H9 (cell line): ENCODE data around the gene CCSER2. TPM values are rescaled to one million over a fixed set of nuclear protein-coding genes. Genes with fewer than 3 reads are reported as not detected.

Experiments used
- DNase-seq: peaks from one replicate; pipeline ENCODE4 v3.0.0-alpha.2; 2017
- H2AFZ ChIP-seq: one replicate; pipeline ENCODE4 v1.6.1; 2013; ENCODE audit warnings: mild to moderate bottlenecking, low read length, control low read depth, moderate library complexity
- H2AK5ac ChIP-seq: 2 replicates; pipeline ENCODE4 v1.6.1; 2013; ENCODE audit warnings: low read length, control low read depth, mixed read lengths; ENCODE audit not compliant: insufficient read length
- H2BK120ac ChIP-seq: one replicate; pipeline ENCODE4 v1.6.1; 2013; ENCODE audit warnings: low read depth, mild to moderate bottlenecking, low read length, control low read depth, inconsistent platforms; ENCODE audit not compliant: poor library complexity, severe bottlenecking
- H2BK12ac ChIP-seq: 2 replicates; pipeline ENCODE4 v1.6.1; 2013; ENCODE audit warnings: low read length, control low read depth, mixed read lengths, low read depth; ENCODE audit not compliant: insufficient read length
- H2BK15ac ChIP-seq: 2 replicates; pipeline ENCODE4 v1.6.1; 2013; ENCODE audit warnings: low read depth, low read length, control low read depth
- H2BK20ac ChIP-seq: one replicate; pipeline ENCODE4 v1.6.1; 2013; ENCODE audit warnings: low read depth, mild to moderate bottlenecking, low read length, control low read depth, inconsistent platforms; ENCODE audit not compliant: poor library complexity, severe bottlenecking
- H2BK5ac ChIP-seq: 2 replicates; pipeline ENCODE4 v1.6.1; 2013; ENCODE audit warnings: low read length, control low read depth, mixed read lengths; ENCODE audit not compliant: insufficient read length
- H3K14ac ChIP-seq: 2 replicates; pipeline ENCODE4 v1.6.1; 2013; ENCODE audit warnings: low read length, control low read depth; ENCODE audit not compliant: insufficient read depth
- H3K18ac ChIP-seq: 2 replicates; pipeline ENCODE4 v1.6.1; 2013; ENCODE audit warnings: low read depth, mild to moderate bottlenecking, mixed read lengths, low read length, control low read depth; ENCODE audit not compliant: insufficient read length
- H3K23ac ChIP-seq: 2 replicates; pipeline ENCODE4 v1.6.1; 2013; ENCODE audit warnings: low read length, control low read depth, mixed read lengths, low read depth; ENCODE audit not compliant: insufficient read length
- H3K23me2 ChIP-seq: 2 replicates; pipeline ENCODE4 v1.6.1; 2013; ENCODE audit warnings: low read depth, mild to moderate bottlenecking, mixed read lengths, low read length, control low read depth; ENCODE audit not compliant: insufficient read length, poor library complexity, severe bottlenecking
- H3K27ac ChIP-seq: 2 replicates; pipeline ENCODE4 v1.5.1; 2013; ENCODE audit warnings: low read length, control low read depth, mixed read lengths, low read depth; ENCODE audit not compliant: insufficient read length
- H3K27me3 ChIP-seq: 2 replicates; pipeline ENCODE4 v1.6.1; 2013; ENCODE audit warnings: low read length, control low read depth, inconsistent platforms; ENCODE audit not compliant: insufficient read depth
- H3K4ac ChIP-seq: 2 replicates; pipeline ENCODE4 v1.6.1; 2013; ENCODE audit warnings: low read depth, mild to moderate bottlenecking, control low read depth, inconsistent platforms, low read length, moderate library complexity
- H3K4me1 ChIP-seq: 2 replicates; pipeline ENCODE4 v1.6.1; 2013; ENCODE audit warnings: low read length, control low read depth, inconsistent platforms; ENCODE audit not compliant: insufficient read depth
- H3K4me2 ChIP-seq: 2 replicates; pipeline ENCODE4 v1.6.1; 2013; ENCODE audit warnings: low read length, control low read depth, mixed read lengths; ENCODE audit not compliant: insufficient read length, insufficient read depth
- H3K56ac ChIP-seq: 2 replicates; pipeline ENCODE4 v1.6.1; 2013; ENCODE audit warnings: low read depth, mild to moderate bottlenecking, mixed read lengths, low read length, control low read depth; ENCODE audit not compliant: insufficient read length
- H3K79me1 ChIP-seq: 2 replicates; pipeline ENCODE4 v1.6.1; 2013; ENCODE audit warnings: low read depth, mild to moderate bottlenecking, moderate library complexity, low read length, control low read depth, inconsistent platforms; ENCODE audit not compliant: insufficient read depth, poor library complexity, severe bottlenecking
- H3K79me2 ChIP-seq: 2 replicates; pipeline ENCODE4 v1.6.1; 2013; ENCODE audit warnings: low read length, control low read depth, inconsistent platforms; ENCODE audit not compliant: insufficient read depth
- H3K9ac ChIP-seq: 2 replicates; pipeline ENCODE4 v1.6.1; 2013; ENCODE audit warnings: low read length, control low read depth, mixed read lengths; ENCODE audit not compliant: insufficient read length; ENCODE audit errors: extremely low read depth
- H3K9me3 ChIP-seq: one replicate; pipeline ENCODE4 v1.6.1; 2013; ENCODE audit warnings: low read depth, low read length, inconsistent platforms; ENCODE audit not compliant: control insufficient read depth
- H3T11ph ChIP-seq: one replicate; pipeline ENCODE4 v1.6.1; 2013; ENCODE audit warnings: mild to moderate bottlenecking, low read length, control low read depth, inconsistent platforms
- H4K20me1 ChIP-seq: one replicate; pipeline ENCODE4 v1.6.1; 2013; ENCODE audit not compliant: control insufficient read depth, insufficient read length, insufficient read depth
- H4K5ac ChIP-seq: 2 replicates; pipeline ENCODE4 v1.6.1; 2013; ENCODE audit warnings: low read depth, mild to moderate bottlenecking, mixed read lengths, low read length, control low read depth; ENCODE audit not compliant: insufficient read length
- H4K8ac ChIP-seq: replicated peaks from 2 replicates; pipeline ENCODE4 v1.6.1; 2013; ENCODE audit warnings: low read length, control low read depth, mixed read lengths, low read depth; ENCODE audit not compliant: insufficient read length
- H4K91ac ChIP-seq: 2 replicates; pipeline ENCODE4 v1.6.1; 2013; ENCODE audit warnings: low read depth, mild to moderate bottlenecking, moderate library complexity, mixed read lengths, low read length, control low read depth; ENCODE audit not compliant: insufficient read length
- H3K27ac Mint-ChIP-seq, 3 experiments: 2 replicates in 2 of 3; 3 replicates in 1 of 3; pipeline ENCODE4 v1.8.0; 2020 to 2021; ENCODE audit warnings: mixed read lengths in 3 of 3, mild to moderate bottlenecking in 1 of 3, moderate library complexity in 1 of 3
- H3K27me3 Mint-ChIP-seq: 2 replicates; pipeline ENCODE4 v1.8.0; 2021; ENCODE audit warnings: low read depth, mild to moderate bottlenecking, moderate library complexity, mixed read lengths
- H3K36me3 Mint-ChIP-seq, 3 experiments: 2 replicates in 2 of 3; 3 replicates in 1 of 3; pipeline ENCODE4 v1.8.0; 2020 to 2021; ENCODE audit warnings: low read depth in 3 of 3, mixed read lengths in 3 of 3; ENCODE audit not compliant: insufficient read depth in 1 of 3
- H3K4me1 Mint-ChIP-seq, 2 experiments: 2 replicates each; pipeline ENCODE4 v1.8.0; 2020; ENCODE audit warnings: mixed read lengths in 2 of 2
- H3K4me3 Mint-ChIP-seq, 2 experiments: 2 replicates in 1 of 2; 3 replicates in 1 of 2; pipeline ENCODE4 v1.8.0; 2020 to 2021; ENCODE audit warnings: mild to moderate bottlenecking in 2 of 2, mixed read lengths in 2 of 2, moderate library complexity in 1 of 2
- H3K9me3 Mint-ChIP-seq, 2 experiments: 2 replicates in 1 of 2; 3 replicates in 1 of 2; pipeline ENCODE4 v1.8.0; 2020; ENCODE audit warnings: mild to moderate bottlenecking in 2 of 2, mixed read lengths in 2 of 2, moderate library complexity in 1 of 2
- WGBS: extraction: QIAGEN DNeasy Blood & Tissue Kit; methylation state at CpG from one replicate; pipeline ENCODE4 v1.1.7; 2013; ENCODE audit warnings: missing lambda C conversion rate, low lambda C conversion rate, mixed read lengths; ENCODE audit not compliant: insufficient read length; ENCODE audit errors: extremely low coverage; 5-methylcytosine and 5-hydroxymethylcytosine counted together
- total RNA-seq: library from RNA; stranded (reverse); gene quantifications from 2 replicates; pipeline ENCODE4 v1.2.1, GENCODE V29; 2021
- TF ChIP-seq, protein P1 (sequence below): fragments of 200-600 bp; sonication (generic); conservative IDR thresholded peaks from 3 replicates; pipeline ENCODE4 v1.8.0; 2021; ENCODE audit warnings: antibody characterized with exemption, mild to moderate bottlenecking

CCSER2 gene
- total RNA-seq, 1 experiment from 2014 or later, result 22.2 TPM

DNA sequence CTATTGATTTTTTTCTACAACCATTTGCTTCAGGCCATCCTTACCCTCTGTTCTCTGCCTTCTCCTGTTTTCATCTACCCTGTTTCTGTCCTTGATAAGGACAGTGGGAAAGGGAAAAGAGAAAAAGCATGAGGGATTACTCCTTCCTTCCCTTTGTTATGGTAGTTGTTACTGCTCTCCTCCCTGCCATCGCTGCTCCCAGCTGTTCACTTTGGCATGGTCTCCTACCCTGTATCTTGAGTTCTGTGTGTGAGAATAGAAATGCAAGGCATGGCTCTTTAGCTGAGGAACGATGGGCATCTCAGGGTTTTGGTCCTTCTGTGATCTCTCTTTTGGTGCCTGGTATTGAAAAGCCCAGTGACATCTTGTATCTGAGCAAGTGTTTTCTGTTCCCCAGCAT is 6.4 kb downstream of the CCSER2 start:
- no peak overlapping the region for H3K9ac ChIP-seq
- H2BK12ac ChIP-seq, result no peak overlapping the region
- peaks cover 28 to 29% of the 10 kb centered on the region in 2 experiments for H3K4me1 Mint-ChIP-seq
- H4K5ac ChIP-seq, result no peak overlapping the region
- no peak overlapping the region for H2BK120ac ChIP-seq
- H3K27ac ChIP-seq, result no peak overlapping the region
- no peak overlapping the region for H4K8ac ChIP-seq
- H3T11ph ChIP-seq, result no peak overlapping the region
- no peak overlapping the region for H3K23ac ChIP-seq
- no peak overlapping the region for H2AK5ac ChIP-seq
- TF ChIP-seq, protein P1, sequence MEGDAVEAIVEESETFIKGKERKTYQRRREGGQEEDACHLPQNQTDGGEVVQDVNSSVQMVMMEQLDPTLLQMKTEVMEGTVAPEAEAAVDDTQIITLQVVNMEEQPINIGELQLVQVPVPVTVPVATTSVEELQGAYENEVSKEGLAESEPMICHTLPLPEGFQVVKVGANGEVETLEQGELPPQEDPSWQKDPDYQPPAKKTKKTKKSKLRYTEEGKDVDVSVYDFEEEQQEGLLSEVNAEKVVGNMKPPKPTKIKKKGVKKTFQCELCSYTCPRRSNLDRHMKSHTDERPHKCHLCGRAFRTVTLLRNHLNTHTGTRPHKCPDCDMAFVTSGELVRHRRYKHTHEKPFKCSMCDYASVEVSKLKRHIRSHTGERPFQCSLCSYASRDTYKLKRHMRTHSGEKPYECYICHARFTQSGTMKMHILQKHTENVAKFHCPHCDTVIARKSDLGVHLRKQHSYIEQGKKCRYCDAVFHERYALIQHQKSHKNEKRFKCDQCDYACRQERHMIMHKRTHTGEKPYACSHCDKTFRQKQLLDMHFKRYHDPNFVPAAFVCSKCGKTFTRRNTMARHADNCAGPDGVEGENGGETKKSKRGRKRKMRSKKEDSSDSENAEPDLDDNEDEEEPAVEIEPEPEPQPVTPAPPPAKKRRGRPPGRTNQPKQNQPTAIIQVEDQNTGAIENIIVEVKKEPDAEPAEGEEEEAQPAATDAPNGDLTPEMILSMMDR, result no peak
- peaks cover 7% of the 10 kb centered on the region; the same call in 1 of the 2 replicates for H3K4me1 ChIP-seq
- H3K9me3 ChIP-seq, result no peaks in the 10 kb centered on the region
- no peaks in the 10 kb centered on the region for H3K36me3 Mint-ChIP-seq
- no peak overlapping the region for H3K4ac ChIP-seq
- no peaks in the 10 kb centered on the region for H3K9me3 Mint-ChIP-seq
- H3K27me3 Mint-ChIP-seq, result no peaks in the 10 kb centered on the region
- no peak overlapping the region for H3K18ac ChIP-seq
- no peak overlapping the region for H2BK20ac ChIP-seq
- no peak overlapping the region for H2AFZ ChIP-seq
- no peaks in the 10 kb centered on the region for H3K27me3 ChIP-seq
- H2BK5ac ChIP-seq, result no peak overlapping the region
- no peaks in the 10 kb centered on the region for H3K23me2 ChIP-seq
- peak overlapping the region; percentile 4 to 88 (median 73); a peak in 4 of 7 replicates for H3K27ac Mint-ChIP-seq
- peaks cover 19% of the 10 kb centered on the region; the same call in 1 of the 2 replicates for H3K79me2 ChIP-seq
- no peak overlapping the region for H3K4me3 Mint-ChIP-seq
- no peak overlapping the region for H3K56ac ChIP-seq
- H3K14ac ChIP-seq, result no peak overlapping the region
- H3K4me2 ChIP-seq, result no peak overlapping the region
- H4K20me1 ChIP-seq, result no peaks in the 10 kb centered on the region
- H3K79me1 ChIP-seq, result peaks cover 3% of the 10 kb centered on the region
- WGBS, result no CpG with 5 or more reads among the region's 2 CpGs
- no peak overlapping the region for H2BK15ac ChIP-seq
- DNase-seq, result no peak
- H4K91ac ChIP-seq, result no peak overlapping the region
